H9 (cell line): ENCODE measurements around the gene CBX5. TPM values are rescaled to one million over a fixed set of nuclear protein-coding genes. Genes with fewer than 3 reads are reported as not detected.

ENCODE experiments used
- DNase-seq: peaks from one replicate; pipeline ENCODE4 v3.0.0-alpha.2; 2017
- H2AFZ ChIP-seq: one replicate; pipeline ENCODE4 v1.6.1; 2013; ENCODE audit warnings: mild to moderate bottlenecking, low read length, control low read depth, moderate library complexity
- H2AK5ac ChIP-seq: 2 replicates; pipeline ENCODE4 v1.6.1; 2013; ENCODE audit warnings: low read length, control low read depth, mixed read lengths; ENCODE audit not compliant: insufficient read length
- H2BK120ac ChIP-seq: one replicate; pipeline ENCODE4 v1.6.1; 2013; ENCODE audit warnings: low read depth, mild to moderate bottlenecking, low read length, control low read depth, inconsistent platforms; ENCODE audit not compliant: poor library complexity, severe bottlenecking
- H2BK12ac ChIP-seq: 2 replicates; pipeline ENCODE4 v1.6.1; 2013; ENCODE audit warnings: low read length, control low read depth, mixed read lengths, low read depth; ENCODE audit not compliant: insufficient read length
- H2BK15ac ChIP-seq: 2 replicates; pipeline ENCODE4 v1.6.1; 2013; ENCODE audit warnings: low read depth, low read length, control low read depth
- H2BK20ac ChIP-seq: one replicate; pipeline ENCODE4 v1.6.1; 2013; ENCODE audit warnings: low read depth, mild to moderate bottlenecking, low read length, control low read depth, inconsistent platforms; ENCODE audit not compliant: poor library complexity, severe bottlenecking
- H2BK5ac ChIP-seq: 2 replicates; pipeline ENCODE4 v1.6.1; 2013; ENCODE audit warnings: low read length, control low read depth, mixed read lengths; ENCODE audit not compliant: insufficient read length
- H3K14ac ChIP-seq: 2 replicates; pipeline ENCODE4 v1.6.1; 2013; ENCODE audit warnings: low read length, control low read depth; ENCODE audit not compliant: insufficient read depth
- H3K18ac ChIP-seq: 2 replicates; pipeline ENCODE4 v1.6.1; 2013; ENCODE audit warnings: low read depth, mild to moderate bottlenecking, mixed read lengths, low read length, control low read depth; ENCODE audit not compliant: insufficient read length
- H3K23ac ChIP-seq: 2 replicates; pipeline ENCODE4 v1.6.1; 2013; ENCODE audit warnings: low read length, control low read depth, mixed read lengths, low read depth; ENCODE audit not compliant: insufficient read length
- H3K23me2 ChIP-seq: 2 replicates; pipeline ENCODE4 v1.6.1; 2013; ENCODE audit warnings: low read depth, mild to moderate bottlenecking, mixed read lengths, low read length, control low read depth; ENCODE audit not compliant: insufficient read length, poor library complexity, severe bottlenecking
- H3K27ac ChIP-seq: 2 replicates; pipeline ENCODE4 v1.5.1; 2013; ENCODE audit warnings: low read length, control low read depth, mixed read lengths, low read depth; ENCODE audit not compliant: insufficient read length
- H3K27me3 ChIP-seq: 2 replicates; pipeline ENCODE4 v1.6.1; 2013; ENCODE audit warnings: low read length, control low read depth, inconsistent platforms; ENCODE audit not compliant: insufficient read depth
- H3K4ac ChIP-seq: 2 replicates; pipeline ENCODE4 v1.6.1; 2013; ENCODE audit warnings: low read depth, mild to moderate bottlenecking, control low read depth, inconsistent platforms, low read length, moderate library complexity
- H3K4me1 ChIP-seq: 2 replicates; pipeline ENCODE4 v1.6.1; 2013; ENCODE audit warnings: low read length, control low read depth, inconsistent platforms; ENCODE audit not compliant: insufficient read depth
- H3K4me2 ChIP-seq: 2 replicates; pipeline ENCODE4 v1.6.1; 2013; ENCODE audit warnings: low read length, control low read depth, mixed read lengths; ENCODE audit not compliant: insufficient read length, insufficient read depth
- H3K56ac ChIP-seq: 2 replicates; pipeline ENCODE4 v1.6.1; 2013; ENCODE audit warnings: low read depth, mild to moderate bottlenecking, mixed read lengths, low read length, control low read depth; ENCODE audit not compliant: insufficient read length
- H3K79me1 ChIP-seq: 2 replicates; pipeline ENCODE4 v1.6.1; 2013; ENCODE audit warnings: low read depth, mild to moderate bottlenecking, moderate library complexity, low read length, control low read depth, inconsistent platforms; ENCODE audit not compliant: insufficient read depth, poor library complexity, severe bottlenecking
- H3K79me2 ChIP-seq: 2 replicates; pipeline ENCODE4 v1.6.1; 2013; ENCODE audit warnings: low read length, control low read depth, inconsistent platforms; ENCODE audit not compliant: insufficient read depth
- H3K9ac ChIP-seq: 2 replicates; pipeline ENCODE4 v1.6.1; 2013; ENCODE audit warnings: low read length, control low read depth, mixed read lengths; ENCODE audit not compliant: insufficient read length; ENCODE audit errors: extremely low read depth
- H3K9me3 ChIP-seq: one replicate; pipeline ENCODE4 v1.6.1; 2013; ENCODE audit warnings: low read depth, low read length, inconsistent platforms; ENCODE audit not compliant: control insufficient read depth
- H3T11ph ChIP-seq: one replicate; pipeline ENCODE4 v1.6.1; 2013; ENCODE audit warnings: mild to moderate bottlenecking, low read length, control low read depth, inconsistent platforms
- H4K20me1 ChIP-seq: one replicate; pipeline ENCODE4 v1.6.1; 2013; ENCODE audit not compliant: control insufficient read depth, insufficient read length, insufficient read depth
- H4K5ac ChIP-seq: 2 replicates; pipeline ENCODE4 v1.6.1; 2013; ENCODE audit warnings: low read depth, mild to moderate bottlenecking, mixed read lengths, low read length, control low read depth; ENCODE audit not compliant: insufficient read length
- H4K8ac ChIP-seq: replicated peaks from 2 replicates; pipeline ENCODE4 v1.6.1; 2013; ENCODE audit warnings: low read length, control low read depth, mixed read lengths, low read depth; ENCODE audit not compliant: insufficient read length
- H4K91ac ChIP-seq: 2 replicates; pipeline ENCODE4 v1.6.1; 2013; ENCODE audit warnings: low read depth, mild to moderate bottlenecking, moderate library complexity, mixed read lengths, low read length, control low read depth; ENCODE audit not compliant: insufficient read length
- H3K27ac Mint-ChIP-seq, 3 experiments: 2 replicates in 2 of 3; 3 replicates in 1 of 3; pipeline ENCODE4 v1.8.0; 2020 to 2021; ENCODE audit warnings: mixed read lengths in 3 of 3, mild to moderate bottlenecking in 1 of 3, moderate library complexity in 1 of 3
- H3K27me3 Mint-ChIP-seq: 2 replicates; pipeline ENCODE4 v1.8.0; 2021; ENCODE audit warnings: low read depth, mild to moderate bottlenecking, moderate library complexity, mixed read lengths
- H3K36me3 Mint-ChIP-seq, 3 experiments: 2 replicates in 2 of 3; 3 replicates in 1 of 3; pipeline ENCODE4 v1.8.0; 2020 to 2021; ENCODE audit warnings: low read depth in 3 of 3, mixed read lengths in 3 of 3; ENCODE audit not compliant: insufficient read depth in 1 of 3
- H3K4me1 Mint-ChIP-seq, 2 experiments: 2 replicates each; pipeline ENCODE4 v1.8.0; 2020; ENCODE audit warnings: mixed read lengths in 2 of 2
- H3K4me3 Mint-ChIP-seq, 2 experiments: 2 replicates in 1 of 2; 3 replicates in 1 of 2; pipeline ENCODE4 v1.8.0; 2020 to 2021; ENCODE audit warnings: mild to moderate bottlenecking in 2 of 2, mixed read lengths in 2 of 2, moderate library complexity in 1 of 2
- H3K9me3 Mint-ChIP-seq, 2 experiments: 2 replicates in 1 of 2; 3 replicates in 1 of 2; pipeline ENCODE4 v1.8.0; 2020; ENCODE audit warnings: mild to moderate bottlenecking in 2 of 2, mixed read lengths in 2 of 2, moderate library complexity in 1 of 2
- WGBS: extraction: QIAGEN DNeasy Blood & Tissue Kit; methylation state at CpG from one replicate; pipeline ENCODE4 v1.1.7; 2013; ENCODE audit warnings: missing lambda C conversion rate, low lambda C conversion rate, mixed read lengths; ENCODE audit not compliant: insufficient read length; ENCODE audit errors: extremely low coverage; 5-methylcytosine and 5-hydroxymethylcytosine counted together
- total RNA-seq: library from RNA; stranded (reverse); gene quantifications from 2 replicates; pipeline ENCODE4 v1.2.1, GENCODE V29; 2021
- TF ChIP-seq, protein P1 (sequence below): fragments of 200-600 bp; sonication (generic); conservative IDR thresholded peaks from 3 replicates; pipeline ENCODE4 v1.8.0; 2021; ENCODE audit warnings: antibody characterized with exemption, mild to moderate bottlenecking

The CBX5 gene
- total RNA-seq, 1 experiment from 2014 or later, result 206 TPM

DNA sequence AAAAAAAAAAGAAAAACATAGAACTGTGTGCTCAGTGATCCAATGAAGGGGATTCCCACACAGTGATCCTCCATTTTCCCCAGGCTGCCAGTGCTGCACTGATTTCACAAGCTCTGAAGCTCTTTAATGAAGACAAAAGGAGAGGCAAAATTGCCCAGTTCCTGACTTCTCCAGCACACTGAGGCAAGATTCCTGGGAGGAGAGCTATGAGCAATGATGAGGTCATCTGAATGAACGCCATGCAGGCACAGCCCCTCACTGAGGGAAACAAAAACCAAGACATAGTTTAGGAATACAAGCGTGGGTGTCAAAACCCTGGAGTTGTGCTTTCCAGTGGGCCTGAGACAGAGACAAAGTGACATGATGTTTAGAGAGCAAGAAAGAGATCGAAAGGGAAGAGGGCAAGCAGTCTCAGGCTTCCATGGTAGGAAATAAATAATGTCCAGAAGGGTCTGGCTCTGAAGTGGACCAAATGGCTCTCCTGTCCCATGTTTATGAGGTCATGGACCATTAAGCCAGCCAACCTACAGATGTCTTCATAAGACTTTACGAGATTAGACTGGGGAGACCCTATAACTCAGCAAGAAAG lies 50.2 kb downstream of the CBX5 start:
- H3K9me3 Mint-ChIP-seq, result no peaks in the 10 kb centered on the region

More for the DNA sequence above, 50.2 kb downstream of the CBX5 start:
- H3K23me2 ChIP-seq, result no peaks in the 10 kb centered on the region
- H3K36me3 Mint-ChIP-seq, result peaks cover 0 to 4% (median 2%) of the 10 kb centered on the region in 3 experiments; a peak in 5 of 7 replicates
- no peak overlapping the region for H3K14ac ChIP-seq
- no peaks in the 10 kb centered on the region; the same call in 1 of the 2 replicates for H3K4me1 ChIP-seq
- no peaks in the 10 kb centered on the region for H4K20me1 ChIP-seq
- no peak overlapping the region for H4K91ac ChIP-seq
- H4K5ac ChIP-seq, result no peak overlapping the region
- no peak overlapping the region for H2BK12ac ChIP-seq
- H3K79me1 ChIP-seq, result no peaks in the 10 kb centered on the region
- no peak overlapping the region for H3K23ac ChIP-seq
- no peaks in the 10 kb centered on the region for H3K27me3 ChIP-seq
- no peaks in the 10 kb centered on the region for H3K9me3 ChIP-seq
- no CpG with 5 or more reads among the region's 4 CpGs for WGBS
- H2AFZ ChIP-seq, result no peak overlapping the region
- DNase-seq, result no peak
- H3K4me1 Mint-ChIP-seq, result peaks cover 34 to 43% of the 10 kb centered on the region in 2 experiments
- H3K56ac ChIP-seq, result no peak overlapping the region
- H3K9ac ChIP-seq, result no peak overlapping the region
- H4K8ac ChIP-seq, result no peak overlapping the region
- TF ChIP-seq, protein P1, sequence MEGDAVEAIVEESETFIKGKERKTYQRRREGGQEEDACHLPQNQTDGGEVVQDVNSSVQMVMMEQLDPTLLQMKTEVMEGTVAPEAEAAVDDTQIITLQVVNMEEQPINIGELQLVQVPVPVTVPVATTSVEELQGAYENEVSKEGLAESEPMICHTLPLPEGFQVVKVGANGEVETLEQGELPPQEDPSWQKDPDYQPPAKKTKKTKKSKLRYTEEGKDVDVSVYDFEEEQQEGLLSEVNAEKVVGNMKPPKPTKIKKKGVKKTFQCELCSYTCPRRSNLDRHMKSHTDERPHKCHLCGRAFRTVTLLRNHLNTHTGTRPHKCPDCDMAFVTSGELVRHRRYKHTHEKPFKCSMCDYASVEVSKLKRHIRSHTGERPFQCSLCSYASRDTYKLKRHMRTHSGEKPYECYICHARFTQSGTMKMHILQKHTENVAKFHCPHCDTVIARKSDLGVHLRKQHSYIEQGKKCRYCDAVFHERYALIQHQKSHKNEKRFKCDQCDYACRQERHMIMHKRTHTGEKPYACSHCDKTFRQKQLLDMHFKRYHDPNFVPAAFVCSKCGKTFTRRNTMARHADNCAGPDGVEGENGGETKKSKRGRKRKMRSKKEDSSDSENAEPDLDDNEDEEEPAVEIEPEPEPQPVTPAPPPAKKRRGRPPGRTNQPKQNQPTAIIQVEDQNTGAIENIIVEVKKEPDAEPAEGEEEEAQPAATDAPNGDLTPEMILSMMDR, result no peak
- H3K18ac ChIP-seq, result no peak overlapping the region
- no peak overlapping the region for H3K4ac ChIP-seq
- no peak overlapping the region for H2BK5ac ChIP-seq
- no peak overlapping the region for H2BK15ac ChIP-seq
- no peak overlapping the region for H3K27ac ChIP-seq
- no peak overlapping the region for H2BK20ac ChIP-seq
- H2BK120ac ChIP-seq, result no peak overlapping the region
- H3K27ac Mint-ChIP-seq, result peak overlapping the region in 1 of 3 experiments; percentile 49; a peak in 4 of 7 replicates
- H2AK5ac ChIP-seq, result no peak overlapping the region
- H3K27me3 Mint-ChIP-seq, result no peaks in the 10 kb centered on the region
- no peaks in the 10 kb centered on the region for H3K79me2 ChIP-seq
- H3K4me2 ChIP-seq, result no peak overlapping the region
- H3K4me3 Mint-ChIP-seq, result no peak overlapping the region
- no peak overlapping the region for H3T11ph ChIP-seq
